ENCODE data around the gene TMEM236. TPM values are rescaled to one million over a fixed set of nuclear protein-coding genes. Genes with fewer than 3 reads are reported as not detected.
"Not testable (repeated sequence)": the region's sequence is repeated elsewhere in the genome, so short reads cannot be mapped to it uniquely, and the experiment has no call there.

TMEM236 gene
- total RNA-seq, 3 donors from 2014 or later = 37.8 to 80.8 (median 59.9) TPM

GRCh38 chr10:17712053-17712452 lies 39.9 kb upstream of the TMEM236 start:
- H3K4me3 ChIP-seq = no peak overlapping the region
- no peaks in the 10 kb centered on the region for H3K9me3 ChIP-seq
- no peak for ATAC-seq
- no peaks in the 10 kb centered on the region for H3K4me1 ChIP-seq (ENCODE audit: low read depth)
- intact Hi-C loops (cut with DNase I, micrococcal nuclease) = no loop called here
- DNase-seq = no peak
- no peak for TF ChIP-seq CTCF (IDR thresholded peaks at IDR 0.05)
- H3K36me3 ChIP-seq (ENCODE audit: low read depth) = no peaks in the 10 kb centered on the region

- H3K36me3 ChIP-seq (ENCODE audit: low read depth) = no peaks in the 10 kb centered on the region
- DNase-seq = no peak
- intact Hi-C loops (cut with DNase I, micrococcal nuclease) = no loop called here
- ATAC-seq = no peak
- H3K4me1 ChIP-seq (ENCODE audit: low read depth) = no peaks in the 10 kb centered on the region
- H3K9me3 ChIP-seq = no peaks in the 10 kb centered on the region
- no peak overlapping the region for H3K4me3 ChIP-seq
- no peak for TF ChIP-seq CTCF (IDR thresholded peaks at IDR 0.05)
Measured at GRCh38 chr10:17712717-17713471, 39.1 kb upstream of the TMEM236 start.

GRCh38 chr10:17713758-17714157 lies 38.2 kb upstream of the TMEM236 start:
- Histone ChIP-seq H3K4me3 (no peak overlapping the region), H3K9me3 (no peaks in the 10 kb centered on the region), H3K4me1 (ENCODE audit: low read depth) (no peaks in the 10 kb centered on the region), H3K36me3 (ENCODE audit: low read depth) (no peaks in the 10 kb centered on the region)
- no peak for ATAC-seq
- intact Hi-C loops (cut with DNase I, micrococcal nuclease) = no loop called here
- DNase-seq = no peak
- no peak for TF ChIP-seq CTCF (IDR thresholded peaks at IDR 0.05)

GRCh38 chr10:17716161-17716560 lies 35.8 kb upstream of the TMEM236 start:
- Histone ChIP-seq H3K36me3 (ENCODE audit: low read depth) (no peaks in the 10 kb centered on the region), H3K4me1 (ENCODE audit: low read depth) (no peaks in the 10 kb centered on the region), H3K9me3 (no peaks in the 10 kb centered on the region), H3K4me3 (no peak overlapping the region)
- no peak for ATAC-seq
- no peak for DNase-seq
- intact Hi-C loops (cut with DNase I, micrococcal nuclease) = no loop called here
- no peak for TF ChIP-seq CTCF (IDR thresholded peaks at IDR 0.05)

GRCh38 chr10:17722317-17723014 lies 29.5 kb upstream of the TMEM236 start:
- intact Hi-C loops (cut with DNase I, micrococcal nuclease); H3K4me3 ChIP-seq; DNase-seq; ATAC-seq; H3K36me3 ChIP-seq (ENCODE audit: low read depth); H3K9me3 ChIP-seq; H3K4me1 ChIP-seq (ENCODE audit: low read depth): not testable (repeated sequence)

GRCh38 chr10:17725703-17726102 lies 26.3 kb upstream of the TMEM236 start:
- intact Hi-C loops (cut with DNase I, micrococcal nuclease) = no loop called here
- no peaks in the 10 kb centered on the region for H3K36me3 ChIP-seq (ENCODE audit: low read depth)
- H3K9me3 ChIP-seq = no peaks in the 10 kb centered on the region
- no peak overlapping the region for H3K4me3 ChIP-seq
- peaks cover 2% of the 10 kb centered on the region for H3K4me1 ChIP-seq (ENCODE audit: low read depth)
- TF ChIP-seq CTCF (IDR thresholded peaks at IDR 0.05) = no peak
- DNase-seq (no peak), ATAC-seq (no peak)

Data from mucosa of descending colon (tissue), 3 donors.